Lower leg skin (tissue), 3 donors: ENCODE data around the gene TFF1.

Experiments
- CTCF ChIP-seq, 3 donors: fragments of 450-650 bp; IDR thresholded peaks; one replicate each; pipeline ENCODE4 v1.5.1; 2016; ENCODE audit warnings: antibody characterized with exemption in 3 of 3, mild to moderate bottlenecking in 3 of 3, moderate library complexity in 2 of 3
- POLR2A ChIP-seq, 2 donors: fragments of 450-650 bp; IDR thresholded peaks; one replicate each; pipeline ENCODE4 v1.6.1; 2016 to 2017; ENCODE audit warnings: antibody characterized with exemption in 2 of 2, mild to moderate bottlenecking in 1 of 2, moderate library complexity in 1 of 2

- TF ChIP-seq CTCF (IDR thresholded peaks at IDR 0.05) (no peak), POLR2A (IDR thresholded peaks at IDR 0.05) (no peak)
Observed at GRCh38 chr21:42363312-42363711, 3.0 kb downstream of the TFF1 start.
